Hematopoietic multipotent progenitor cell (in vitro differentiated cells): ENCODE results near the gene RNASE8. TPM values are rescaled to one million over a fixed set of nuclear protein-coding genes. Genes with fewer than 3 reads are reported as not detected.
A peak's percentile ranks its signal among the peaks of the same experiment; 100 is the strongest.

Experiments used
- DNase-seq, 3 donors: peaks; one replicate each; pipeline ENCODE4 v3.0.0-alpha.2; 2011 to 2015; ENCODE audit warnings: low read depth in 2 of 3, low spot score in 2 of 3
- total RNA-seq: library from RNA; depleted of rRNA; stranded (reverse); fragments of >200 nt; gene quantifications from one replicate; pipeline ENCODE4 v1.2.3, GENCODE V29; 2012

The RNASE8 gene
- total RNA-seq, 1 donor = not detected

- DNase-seq = no peak
Observed at GRCh38 chr14:21049271-21049673, 8.3 kb upstream of the RNASE8 start.

- DNase-seq = no peak
Observed at GRCh38 chr14:21050597-21050996, 7.0 kb upstream of the RNASE8 start.

GRCh38 chr14:21053184-21054122, 4.2 kb upstream of the RNASE8 start:
- DNase-seq = no peak

GRCh38 chr14:21054123-21054767, 3.4 kb upstream of the RNASE8 start:
- DNase-seq = no peak

- no peak for DNase-seq
Observed at GRCh38 chr14:21054768-21055145, 2.9 kb upstream of the RNASE8 start.

GRCh38 chr14:21055432-21056117, 2.0 kb upstream of the RNASE8 start:
- DNase-seq = no peak

- DNase-seq = no peak
Observed at GRCh38 chr14:21056520-21057163, 980 bp upstream of the RNASE8 start.

- DNase-seq = no peak
Observed at GRCh38 chr14:21058903-21059302, 1.3 kb downstream of the RNASE8 start.

- DNase-seq = no peak
Observed at GRCh38 chr14:21059842-21060613, 2.4 kb downstream of the RNASE8 start.

- DNase-seq = no peak
Observed at GRCh38 chr14:21060614-21061346, 3.2 kb downstream of the RNASE8 start.

- no peak for DNase-seq
Observed at GRCh38 chr14:21061347-21061668, 3.7 kb downstream of the RNASE8 start.

- DNase-seq = no peak
Observed at GRCh38 chr14:21063479-21063878, 5.9 kb downstream of the RNASE8 start.

- DNase-seq = peak in 1 of 3 donors; percentile 39
Observed at GRCh38 chr14:21066882-21067502, 9.4 kb downstream of the RNASE8 start.

- DNase-seq = peak in 2 of 3 donors; percentile 77 to 88
Observed at GRCh38 chr14:21068521-21069387, 11.1 kb downstream of the RNASE8 start.

GRCh38 chr14:21069388-21070082, 11.9 kb downstream of the RNASE8 start:
- no peak for DNase-seq

GRCh38 chr14:21070083-21070609, 12.5 kb downstream of the RNASE8 start, which contains the start of gene ARHGEF40:
TSS of gene ARHGEF40 (plus strand) at chr14:21070304. CDS start at chr14:21070397, 93 bp downstream.
- no peak for DNase-seq

- no peak for DNase-seq
Observed at GRCh38 chr14:21070610-21071224, 13.1 kb downstream of the RNASE8 start.
